DND-41 (cell line): ENCODE data around the gene TRAPPC2B.

Experiments used
- EZH2 ChIP-seq: IDR thresholded peaks from 3 replicates; pipeline ENCODE4 v1.6.1; 2012; ENCODE audit warnings: borderline replicate concordance, low read depth, mild to moderate bottlenecking, moderate library complexity, low read length, inconsistent platforms; ENCODE audit not compliant: severe bottlenecking
- TF ChIP-seq, protein P1 (sequence below): IDR thresholded peaks from 2 replicates; pipeline ENCODE4 v1.5.1; 2012; ENCODE audit warnings: borderline replicate concordance, low read length, moderate library complexity, mild to moderate bottlenecking; ENCODE audit not compliant: poor library complexity, severe bottlenecking; ENCODE audit errors: extremely low read depth

DNA sequence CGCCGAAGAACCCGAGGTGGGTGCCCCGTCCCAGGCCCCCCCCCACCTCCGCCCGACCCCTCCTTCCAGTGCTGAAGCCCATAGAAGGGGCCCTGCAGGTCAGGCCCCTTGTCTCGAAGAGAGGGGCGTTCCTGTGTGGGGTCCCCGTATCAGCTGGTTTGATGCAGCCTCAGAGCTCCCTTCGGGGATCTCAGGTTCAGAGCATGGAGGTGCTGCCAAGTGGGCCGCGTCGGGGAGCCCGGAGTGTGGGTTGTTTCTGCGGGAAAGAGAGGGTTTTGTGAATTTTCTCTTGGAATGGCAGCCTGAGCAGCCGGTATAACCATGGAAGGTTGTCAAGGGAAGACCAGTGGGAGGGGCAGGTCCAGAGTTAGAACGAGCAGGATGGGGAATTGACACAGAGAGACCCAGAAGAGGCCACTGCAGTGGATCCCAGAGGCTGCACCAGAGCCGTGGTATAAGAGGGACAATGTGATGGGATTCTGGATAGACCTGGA is 384 bp downstream of the TRAPPC2B start:
- TF ChIP-seq, protein P1, sequence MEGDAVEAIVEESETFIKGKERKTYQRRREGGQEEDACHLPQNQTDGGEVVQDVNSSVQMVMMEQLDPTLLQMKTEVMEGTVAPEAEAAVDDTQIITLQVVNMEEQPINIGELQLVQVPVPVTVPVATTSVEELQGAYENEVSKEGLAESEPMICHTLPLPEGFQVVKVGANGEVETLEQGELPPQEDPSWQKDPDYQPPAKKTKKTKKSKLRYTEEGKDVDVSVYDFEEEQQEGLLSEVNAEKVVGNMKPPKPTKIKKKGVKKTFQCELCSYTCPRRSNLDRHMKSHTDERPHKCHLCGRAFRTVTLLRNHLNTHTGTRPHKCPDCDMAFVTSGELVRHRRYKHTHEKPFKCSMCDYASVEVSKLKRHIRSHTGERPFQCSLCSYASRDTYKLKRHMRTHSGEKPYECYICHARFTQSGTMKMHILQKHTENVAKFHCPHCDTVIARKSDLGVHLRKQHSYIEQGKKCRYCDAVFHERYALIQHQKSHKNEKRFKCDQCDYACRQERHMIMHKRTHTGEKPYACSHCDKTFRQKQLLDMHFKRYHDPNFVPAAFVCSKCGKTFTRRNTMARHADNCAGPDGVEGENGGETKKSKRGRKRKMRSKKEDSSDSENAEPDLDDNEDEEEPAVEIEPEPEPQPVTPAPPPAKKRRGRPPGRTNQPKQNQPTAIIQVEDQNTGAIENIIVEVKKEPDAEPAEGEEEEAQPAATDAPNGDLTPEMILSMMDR, result no peak
- no peak for TF ChIP-seq EZH2
